ENCODE data around the gene NCEH1. TPM values are rescaled to one million over a fixed set of nuclear protein-coding genes. Genes with fewer than 3 reads are reported as not detected.
"Not testable (repeated sequence)": the region's sequence is repeated elsewhere in the genome, so short reads cannot be mapped to it uniquely, and the experiment has no call there.

The NCEH1 gene
- total and polyA plus RNA-seq, 2 experiments from 2014 or later, result 3.2 to 8.0 TPM

DNA sequence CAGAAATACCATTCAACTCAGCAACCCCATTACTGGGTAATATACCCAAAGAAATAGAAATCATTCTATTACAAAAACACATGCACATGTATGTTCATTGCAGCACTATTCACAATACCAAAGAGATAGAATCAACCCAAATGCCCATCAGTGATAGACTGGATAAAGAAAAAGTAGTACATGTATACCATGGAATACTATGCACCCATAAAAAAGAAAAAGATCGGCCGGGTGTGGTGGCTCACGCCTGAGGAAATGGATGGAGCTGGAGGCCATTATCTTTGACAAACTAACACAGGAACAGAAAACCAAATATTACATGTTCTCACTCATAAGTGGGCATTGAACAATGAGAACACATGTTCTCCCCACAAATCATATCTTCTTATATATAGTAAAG is 112.0 kb downstream of the NCEH1 start:
- Histone ChIP-seq H3K27ac (no peak overlapping the region), H3K9me3 (ENCODE audit: low read depth) (no peaks in the 10 kb centered on the region), H3K4me3 (no peak overlapping the region), H3K4me1 (ENCODE audit: low read depth) (no peaks in the 10 kb centered on the region), H3K36me3 (no peaks in the 10 kb centered on the region), H3K27me3 (no peaks in the 10 kb centered on the region)
- TF ChIP-seq, protein P1, sequence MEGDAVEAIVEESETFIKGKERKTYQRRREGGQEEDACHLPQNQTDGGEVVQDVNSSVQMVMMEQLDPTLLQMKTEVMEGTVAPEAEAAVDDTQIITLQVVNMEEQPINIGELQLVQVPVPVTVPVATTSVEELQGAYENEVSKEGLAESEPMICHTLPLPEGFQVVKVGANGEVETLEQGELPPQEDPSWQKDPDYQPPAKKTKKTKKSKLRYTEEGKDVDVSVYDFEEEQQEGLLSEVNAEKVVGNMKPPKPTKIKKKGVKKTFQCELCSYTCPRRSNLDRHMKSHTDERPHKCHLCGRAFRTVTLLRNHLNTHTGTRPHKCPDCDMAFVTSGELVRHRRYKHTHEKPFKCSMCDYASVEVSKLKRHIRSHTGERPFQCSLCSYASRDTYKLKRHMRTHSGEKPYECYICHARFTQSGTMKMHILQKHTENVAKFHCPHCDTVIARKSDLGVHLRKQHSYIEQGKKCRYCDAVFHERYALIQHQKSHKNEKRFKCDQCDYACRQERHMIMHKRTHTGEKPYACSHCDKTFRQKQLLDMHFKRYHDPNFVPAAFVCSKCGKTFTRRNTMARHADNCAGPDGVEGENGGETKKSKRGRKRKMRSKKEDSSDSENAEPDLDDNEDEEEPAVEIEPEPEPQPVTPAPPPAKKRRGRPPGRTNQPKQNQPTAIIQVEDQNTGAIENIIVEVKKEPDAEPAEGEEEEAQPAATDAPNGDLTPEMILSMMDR (IDR thresholded peaks at IDR 0.05; ENCODE audit: low read depth, low read length), result no peak
- DNase-seq (ENCODE audit: low read depth in 1 of 2, low spot score in 1 of 2), result no peak

DNA sequence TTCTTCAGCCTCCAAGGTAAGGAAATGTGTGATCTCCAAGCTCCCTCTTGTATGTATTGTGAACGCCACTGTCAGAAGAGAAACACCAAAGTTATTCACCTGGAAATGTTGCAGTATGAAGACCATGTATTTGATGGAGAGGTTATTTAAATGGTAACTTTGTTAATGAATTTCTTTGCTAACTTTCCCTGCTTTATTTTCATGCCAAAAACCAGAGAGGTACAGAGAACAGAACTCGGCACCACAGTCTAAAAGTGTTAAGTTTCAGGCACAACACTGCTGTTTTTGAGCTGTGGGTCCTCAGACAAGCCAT is 114.5 kb downstream of the NCEH1 start:
- DNase-seq (ENCODE audit: low read depth in 1 of 2, low spot score in 1 of 2), result no peak
- TF ChIP-seq, protein P1 (IDR thresholded peaks at IDR 0.05; ENCODE audit: low read depth, low read length), result no peak
- Histone ChIP-seq H3K36me3 (no peaks in the 10 kb centered on the region), H3K27ac (no peak overlapping the region), H3K9me3 (ENCODE audit: low read depth) (no peaks in the 10 kb centered on the region), H3K27me3 (no peaks in the 10 kb centered on the region), H3K4me3 (no peak overlapping the region), H3K4me1 (ENCODE audit: low read depth) (no peaks in the 10 kb centered on the region)

DNA sequence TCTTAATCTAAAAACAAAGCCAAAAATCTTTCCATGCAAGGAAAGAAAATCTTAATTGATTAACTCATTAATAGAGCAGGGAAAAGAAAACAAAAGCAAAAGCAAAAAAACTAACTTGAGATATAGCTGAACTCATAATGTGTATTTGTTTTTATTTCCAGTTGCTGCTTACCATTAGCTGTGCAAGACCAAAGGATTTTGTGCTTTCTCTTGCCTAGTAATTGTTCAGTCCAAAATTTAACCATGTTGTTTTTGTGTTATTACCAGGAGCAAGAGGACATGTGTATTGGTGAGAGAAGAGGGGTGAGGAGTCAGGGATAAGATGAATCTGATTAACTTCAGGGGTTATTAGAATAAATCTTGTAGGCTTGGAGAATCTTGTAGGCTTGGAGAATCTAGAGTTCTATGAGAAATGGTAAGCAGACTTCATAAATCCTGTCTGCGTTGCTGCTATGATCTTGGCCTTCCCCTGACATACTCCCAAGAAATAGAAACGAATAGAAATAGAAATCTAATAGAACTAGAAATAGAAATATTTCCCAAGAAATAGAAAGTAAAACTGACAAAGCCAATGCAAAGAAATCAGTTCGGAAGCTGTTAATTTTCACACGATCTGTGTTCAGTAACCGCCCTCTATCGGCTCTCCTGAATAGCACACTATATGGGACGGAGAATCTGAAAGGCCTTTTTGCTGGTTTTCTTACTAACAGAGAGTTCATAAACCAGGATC is 115.0 kb downstream of the NCEH1 start:
- Histone ChIP-seq H3K27me3 (no peaks in the 10 kb centered on the region), H3K36me3 (no peaks in the 10 kb centered on the region), H3K27ac (no peak overlapping the region), H3K9me3 (ENCODE audit: low read depth) (no peaks in the 10 kb centered on the region), H3K4me3 (no peak overlapping the region), H3K4me1 (ENCODE audit: low read depth) (no peaks in the 10 kb centered on the region)
- peak; percentile 52 to 79 for DNase-seq (ENCODE audit: low read depth in 1 of 2, low spot score in 1 of 2)
- TF ChIP-seq, protein P1 (IDR thresholded peaks at IDR 0.05; ENCODE audit: low read depth, low read length), result peak; percentile 71

DNA sequence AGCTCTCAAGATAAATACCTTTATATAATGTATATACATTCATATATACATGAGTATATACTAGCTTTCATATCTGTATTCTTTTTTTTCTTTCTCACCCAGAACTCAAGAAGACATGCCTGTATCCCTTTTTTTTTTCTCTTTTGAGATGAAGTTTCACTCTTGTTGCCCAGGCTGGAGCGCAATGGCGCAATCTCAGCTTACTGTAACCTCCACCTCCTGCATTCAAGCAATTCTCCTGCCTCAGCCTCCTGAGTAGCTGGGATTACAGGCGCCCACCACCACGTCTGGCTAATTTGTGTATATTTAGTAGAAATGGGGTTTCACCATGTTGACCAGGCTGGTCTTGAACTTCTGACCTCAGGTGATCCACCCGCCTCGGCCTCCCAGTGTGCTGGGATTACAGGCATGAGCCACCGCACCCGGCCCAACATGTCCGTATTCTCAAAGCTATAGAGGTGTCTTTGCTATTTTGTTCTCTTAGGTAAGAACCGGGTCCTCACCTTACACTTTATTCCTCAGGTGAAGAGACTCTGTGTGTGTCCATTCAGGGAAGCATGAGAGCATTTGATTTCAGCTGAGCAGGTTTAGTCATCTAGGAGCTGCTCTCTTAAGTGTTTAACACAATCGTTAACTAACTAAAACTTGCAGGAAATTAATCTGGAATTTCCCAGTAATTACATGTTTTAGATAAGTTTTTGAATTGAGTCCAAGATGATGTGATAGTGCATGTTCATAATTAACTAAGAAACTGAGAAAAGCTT is 115.8 kb downstream of the NCEH1 start:
- not testable (repeated sequence) for H3K4me3 ChIP-seq; H3K36me3 ChIP-seq; H3K9me3 ChIP-seq (ENCODE audit: low read depth); H3K4me1 ChIP-seq (ENCODE audit: low read depth); DNase-seq (ENCODE audit: low read depth in 1 of 2, low spot score in 1 of 2); H3K27me3 ChIP-seq; H3K27ac ChIP-seq

DNA sequence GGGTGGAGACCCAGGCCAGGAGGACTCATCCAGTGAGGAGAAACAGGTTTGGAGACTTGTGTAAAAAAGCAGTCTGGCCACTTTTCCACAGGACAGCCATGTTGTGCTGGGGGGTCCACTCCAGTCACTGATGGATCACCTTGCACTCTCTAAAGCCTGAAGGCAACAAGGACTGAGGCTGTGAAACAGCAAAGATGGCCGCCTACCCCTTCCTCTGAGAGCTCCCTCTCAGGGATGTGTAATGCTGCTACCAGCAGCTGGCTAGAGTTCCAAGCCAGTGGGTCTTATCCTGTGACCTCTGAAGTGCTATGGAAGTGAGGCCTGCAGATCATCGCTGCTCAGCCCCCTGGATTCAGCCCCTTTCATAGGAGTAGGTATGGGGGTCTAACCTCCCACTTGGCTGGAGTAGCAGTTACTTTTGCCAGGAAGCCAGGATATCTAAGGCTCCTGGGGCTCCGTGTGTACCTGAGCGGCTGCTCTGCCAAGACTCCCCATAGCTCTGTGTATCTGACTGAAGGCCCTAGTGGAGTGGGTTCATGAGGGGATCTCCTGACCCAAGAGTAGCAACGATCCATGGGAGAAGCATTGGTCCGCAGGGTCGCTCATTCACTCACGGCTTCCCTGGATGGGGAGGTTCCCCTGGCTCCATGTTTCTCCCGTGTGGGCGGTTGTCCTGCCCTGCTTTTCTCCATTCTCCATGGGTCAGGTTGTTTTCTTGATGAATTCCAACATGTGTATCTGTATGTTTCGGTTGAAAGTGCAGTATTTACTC is 117.8 kb downstream of the NCEH1 start:
- H3K9me3 ChIP-seq (ENCODE audit: low read depth), result no peaks in the 10 kb centered on the region
- TF ChIP-seq, protein P1 (IDR thresholded peaks at IDR 0.05; ENCODE audit: low read depth, low read length), result no peak
- no peaks in the 10 kb centered on the region for H3K4me1 ChIP-seq (ENCODE audit: low read depth)
- no peaks in the 10 kb centered on the region for H3K36me3 ChIP-seq
- no peak overlapping the region for H3K4me3 ChIP-seq
- DNase-seq (ENCODE audit: low read depth in 1 of 2, low spot score in 1 of 2), result no peak
- H3K27ac ChIP-seq, result no peak overlapping the region
- no peaks in the 10 kb centered on the region for H3K27me3 ChIP-seq
